Adipose tissue (tissue), 3 donors: Measurements from ENCODE around the gene MAPK4. TPM values are rescaled to one million over a fixed set of nuclear protein-coding genes. Genes with fewer than 3 reads are reported as not detected.

Experiments used
- H3K27ac ChIP-seq: one replicate; pipeline ENCODE4 v1.5.1; 2013; ENCODE audit warnings: low read depth, low read length
- WGBS, 3 donors: extraction: QIAGEN DNeasy Blood & Tissue Kit; methylation state at CpG; one replicate each; pipeline ENCODE4 v1.1.7; 2013; 5-methylcytosine and 5-hydroxymethylcytosine counted together
- polyA plus RNA-seq, 3 donors: library from polyadenylated mRNA; stranded (reverse); fragments of 200-250 nt; gene quantifications; one replicate each; pipeline ENCODE4 v1.2.3, GENCODE V29; 2013
- donor health status: healthy with polysubstance abuse.
- donor health status: Bipolar disorder and iron deficiency.
- donor health status: healthy.

The MAPK4 gene
- polyA plus RNA-seq, 3 donors: 0.11 to 0.36 (median 0.15) TPM

DNA sequence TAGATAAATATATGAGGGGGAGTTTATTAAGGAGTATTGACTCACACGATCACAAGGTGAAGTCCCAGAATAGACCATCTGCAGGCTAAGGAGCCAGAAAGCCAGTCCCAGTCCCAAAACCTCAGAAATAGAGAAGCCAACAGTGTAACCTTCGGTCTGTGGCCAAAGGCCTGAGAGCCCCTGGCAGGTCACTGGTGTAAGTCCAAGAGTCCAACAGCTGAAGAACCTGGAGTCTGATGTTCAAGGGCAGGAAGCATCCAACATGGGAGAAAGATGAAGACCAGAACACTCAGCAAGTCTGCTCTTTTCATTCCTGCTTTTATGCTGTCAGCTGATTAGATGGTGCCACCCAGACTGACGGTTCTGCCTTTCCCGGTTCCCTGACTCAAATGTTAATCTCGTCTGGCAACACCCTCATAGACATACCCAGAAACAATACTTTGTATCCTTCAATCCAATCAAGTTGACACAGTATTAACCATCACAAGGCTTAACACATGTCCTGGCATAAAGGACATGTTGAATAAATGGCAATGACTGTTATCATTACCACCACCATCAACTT is 56.7 kb downstream of the MAPK4 start:
- WGBS, 3 donors: 81 to 86% (median 85%) methylated on average over 5 of the region's 5 CpGs

DNA sequence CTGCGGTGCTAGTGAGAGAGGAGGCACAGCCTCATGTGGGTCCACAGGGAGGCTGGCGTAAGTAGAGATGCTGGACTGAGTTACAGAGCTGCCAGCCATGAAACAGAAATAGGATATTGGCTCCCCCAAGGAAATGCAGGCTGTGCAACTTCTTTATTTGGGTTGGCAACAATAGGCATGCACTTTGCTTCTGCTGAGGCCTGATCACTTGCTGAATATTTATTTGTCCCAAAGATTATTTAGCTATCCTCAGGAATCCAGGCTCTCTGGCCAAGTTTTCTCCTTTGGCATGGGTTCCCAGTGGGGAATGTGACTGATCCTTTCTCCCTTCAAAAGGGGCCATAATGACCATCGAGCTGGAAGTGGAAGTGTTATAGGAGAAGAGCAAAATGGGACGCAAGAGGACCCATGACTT is 60.0 kb downstream of the MAPK4 start:
- no peak overlapping the region for H3K27ac ChIP-seq
- WGBS, 3 donors: 57 to 84% (median 83%) methylated on average over 4 of the region's 4 CpGs

More for the DNA sequence above, 56.7 kb downstream of the MAPK4 start:
- H3K27ac ChIP-seq: no peak overlapping the region

DNA sequence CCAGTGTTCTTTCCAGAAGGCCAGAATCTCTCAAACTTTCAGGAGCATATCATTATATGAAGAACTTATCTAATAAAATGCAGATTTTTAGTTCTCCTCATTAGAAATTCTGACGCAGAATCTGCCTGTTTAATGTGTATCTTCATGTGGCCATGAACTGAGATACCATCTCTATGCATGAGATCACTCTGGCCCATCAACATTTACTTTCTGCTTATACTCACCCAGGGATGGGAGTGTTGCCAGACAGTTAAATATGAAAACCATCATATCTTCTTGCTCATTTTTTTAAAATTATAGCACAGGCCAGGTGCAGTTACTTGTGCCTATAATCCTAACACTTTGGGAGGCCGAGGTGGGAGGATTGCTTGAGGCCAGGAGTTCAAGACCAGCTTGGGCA is 60.4 kb downstream of the MAPK4 start:
- no peak overlapping the region for H3K27ac ChIP-seq
- 81 to 89% (median 81%) methylated on average over 2 of the region's 2 CpGs for WGBS, 3 donors

DNA sequence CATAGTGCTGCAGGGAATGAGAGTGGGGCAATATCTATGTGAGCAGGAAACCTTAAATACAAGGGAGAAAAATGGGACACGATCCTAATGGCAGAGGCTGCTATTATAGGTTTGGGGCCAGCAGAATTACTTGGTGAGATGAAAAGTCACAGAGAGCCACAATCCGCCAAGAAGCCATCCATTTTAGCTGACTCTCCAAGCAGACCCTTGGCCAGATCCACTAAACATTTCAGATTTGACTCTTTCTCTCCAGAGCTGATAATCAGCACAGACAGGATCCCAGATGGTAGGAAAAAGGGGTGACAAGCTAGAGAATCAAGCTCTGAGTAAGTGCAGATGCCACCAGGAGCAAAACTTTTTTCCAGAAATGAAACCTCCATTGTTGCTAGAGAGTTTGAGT is 61.5 kb downstream of the MAPK4 start:
- no peak overlapping the region for H3K27ac ChIP-seq
- WGBS, 3 donors: 56 to 82% (median 57%) methylated on average over 2 of the region's 2 CpGs

DNA sequence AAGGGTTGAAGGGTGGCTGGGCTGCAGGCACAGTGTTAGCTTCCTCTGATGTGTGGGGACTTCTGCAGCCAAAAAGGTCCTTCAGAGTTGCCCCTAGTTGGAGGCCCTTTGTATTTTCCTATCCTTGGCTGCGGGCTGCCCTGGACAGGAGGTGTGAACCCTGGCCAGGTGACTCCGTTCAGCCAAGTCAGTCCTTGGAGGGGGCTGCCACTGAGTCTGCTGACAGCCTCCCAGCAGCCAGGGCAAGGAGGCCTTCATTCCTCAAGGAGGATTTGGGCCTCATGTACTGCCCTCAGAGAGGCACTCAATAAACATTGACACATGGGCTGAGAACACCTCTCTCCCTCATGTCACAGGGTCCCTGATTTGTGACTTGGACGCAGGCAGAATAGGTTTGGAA is 62.4 kb downstream of the MAPK4 start:
- 74 to 89% (median 81%) methylated on average over 3 of the region's 3 CpGs for WGBS, 3 donors
- H3K27ac ChIP-seq: no peak overlapping the region

DNA sequence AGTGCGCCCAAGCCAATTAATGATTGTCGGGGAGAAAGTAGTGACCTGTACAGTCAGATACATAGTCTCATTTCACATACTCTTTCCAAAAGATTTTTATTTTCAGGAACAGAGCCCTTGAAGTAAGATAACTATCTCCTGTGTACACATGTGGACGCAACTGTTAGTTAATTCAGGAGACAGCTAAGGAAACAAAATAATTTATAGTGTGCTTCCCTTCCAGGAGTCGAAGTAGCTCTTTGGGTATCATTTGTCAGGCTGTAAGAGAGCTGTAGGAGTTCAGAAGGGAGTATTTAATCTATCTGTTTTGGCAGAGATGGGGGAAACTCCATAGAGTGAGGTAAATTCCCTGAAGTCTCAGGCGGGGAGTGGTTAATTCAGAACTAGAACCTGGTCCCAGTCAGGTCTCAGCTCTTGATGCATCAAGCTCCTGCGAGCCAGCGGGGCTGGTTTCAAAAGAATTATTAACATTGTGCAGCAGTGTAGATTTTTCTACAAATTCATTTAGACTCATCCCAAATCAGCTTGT is 63.0 kb downstream of the MAPK4 start:
- no peak overlapping the region for H3K27ac ChIP-seq
- WGBS, 3 donors: 11 to 41% (median 15%) methylated on average over 7 of the region's 7 CpGs

DNA sequence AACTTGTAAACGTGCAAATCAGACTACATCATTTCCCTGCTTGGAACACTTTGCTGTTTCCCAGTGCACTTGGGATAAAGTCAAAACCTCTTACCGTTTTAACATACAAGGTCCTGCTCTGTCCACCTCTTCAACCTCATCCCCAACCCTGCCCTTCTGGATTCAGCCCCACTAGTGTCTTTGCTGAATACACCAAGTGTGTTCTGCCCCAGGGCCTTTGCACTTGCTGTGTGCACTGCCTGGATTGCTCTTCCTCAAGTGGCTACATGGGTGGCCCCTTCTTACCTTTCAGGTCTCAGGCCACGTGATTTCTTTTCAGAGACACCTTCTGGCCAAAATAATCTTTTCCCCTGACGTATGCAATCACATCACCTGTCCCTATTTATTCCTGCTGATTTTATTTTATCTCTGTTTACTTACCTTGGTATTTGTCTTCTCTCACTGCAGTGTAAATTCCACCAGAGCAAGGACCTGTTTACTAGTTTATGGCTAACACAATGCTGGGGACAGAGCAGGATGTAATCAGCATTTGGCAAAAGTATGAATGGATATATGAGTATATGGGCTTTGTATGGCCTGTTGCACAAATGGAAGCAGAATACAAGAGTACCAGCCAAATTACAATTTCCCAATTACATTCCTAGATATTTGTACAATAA is 63.9 kb downstream of the MAPK4 start:
- 47 to 52% (median 50%) methylated on average over 4 of the region's 4 CpGs for WGBS, 3 donors
- no peak overlapping the region for H3K27ac ChIP-seq

DNA sequence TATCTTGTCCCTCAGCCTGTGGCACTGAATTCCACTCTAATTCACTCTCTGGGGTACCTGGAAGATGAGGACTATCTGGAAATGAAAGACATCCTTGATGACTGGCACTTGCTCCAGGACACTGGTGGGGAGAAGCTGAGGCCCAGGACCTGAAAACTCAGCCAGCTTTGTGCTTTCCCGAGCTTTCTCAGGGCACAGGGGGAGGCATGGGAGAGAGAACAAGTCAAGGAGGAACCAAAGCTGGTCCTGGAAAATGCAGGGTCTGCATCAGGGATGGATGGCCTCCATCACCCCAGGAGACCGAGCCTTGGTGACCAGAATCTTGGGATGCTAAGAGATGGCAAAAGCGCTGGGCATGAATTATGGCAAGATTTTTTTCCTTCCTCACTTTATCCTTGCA is 65.1 kb downstream of the MAPK4 start:
- 89 to 92% (median 90%) methylated on average over 3 of the region's 3 CpGs for WGBS, 3 donors
- no peak overlapping the region for H3K27ac ChIP-seq

DNA sequence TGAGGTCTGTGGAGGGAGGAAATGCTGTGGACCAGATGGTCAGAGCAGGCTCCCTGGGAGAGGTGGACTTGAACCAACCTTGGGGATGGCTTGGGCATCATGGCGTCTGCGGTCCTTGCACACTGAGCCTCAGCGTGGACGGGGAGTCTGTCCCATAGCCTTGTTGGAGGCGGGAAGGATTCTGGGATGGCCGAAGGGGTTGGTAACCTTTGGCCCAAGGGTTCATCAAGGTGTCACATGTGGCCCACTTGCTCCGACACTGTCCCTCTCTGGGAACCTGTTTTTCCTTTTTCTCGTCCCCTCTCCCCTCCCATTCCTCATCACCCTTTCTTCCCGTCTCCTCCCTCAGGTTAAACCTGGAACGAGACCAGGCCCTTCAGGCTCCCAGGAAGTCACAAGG is 66.4 kb downstream of the MAPK4 start:
- no peak overlapping the region for H3K27ac ChIP-seq
- WGBS, 3 donors: 93 to 96% (median 94%) methylated on average over 10 of the region's 10 CpGs

DNA sequence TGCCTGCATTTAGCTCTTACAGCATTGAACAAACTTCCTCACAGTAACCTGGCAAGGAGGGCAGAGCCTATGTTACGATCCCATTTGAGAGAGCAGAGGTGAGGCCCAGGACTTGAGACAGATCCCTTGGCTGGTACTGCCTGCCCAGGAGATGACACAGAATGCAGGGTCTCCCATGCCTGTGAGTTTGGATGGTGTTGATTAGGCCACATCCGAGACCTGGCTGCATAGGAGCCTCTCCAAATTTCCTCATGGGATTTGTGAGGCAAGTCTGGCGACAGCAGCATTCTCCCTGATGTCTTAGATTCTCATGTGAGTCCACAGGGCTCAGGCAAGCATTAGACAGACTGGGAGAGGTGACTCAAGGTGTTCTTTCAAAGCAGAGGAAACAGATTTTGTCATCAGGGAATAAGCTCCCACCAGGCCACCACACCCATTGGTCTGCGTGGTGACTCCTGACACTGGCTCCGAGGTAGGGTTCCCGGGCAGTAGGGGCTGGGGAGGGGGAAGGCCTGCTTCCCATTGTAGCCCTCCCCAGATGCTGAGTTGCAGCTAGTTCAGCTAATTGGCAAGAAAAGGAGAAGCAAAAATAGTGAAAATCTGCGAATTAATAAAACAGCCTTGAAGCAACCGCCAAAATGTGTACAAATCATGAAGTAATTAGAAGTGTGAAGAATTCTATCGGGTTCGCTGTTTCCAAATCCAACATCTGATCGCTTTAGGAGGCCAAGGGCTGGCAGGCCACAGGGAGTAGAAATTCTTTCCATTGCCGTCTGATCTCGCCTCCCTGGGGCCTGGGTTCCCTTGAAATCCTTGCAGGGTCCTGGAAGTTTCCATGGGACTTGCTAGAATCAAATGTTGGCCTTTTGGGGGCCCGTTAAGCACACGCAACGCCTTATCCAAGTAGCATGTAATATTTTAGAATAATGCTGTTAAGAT is 68.0 kb downstream of the MAPK4 start:
- no peak overlapping the region for H3K27ac ChIP-seq
- 79 to 87% (median 82%) methylated on average over 16 of the region's 16 CpGs for WGBS, 3 donors

DNA sequence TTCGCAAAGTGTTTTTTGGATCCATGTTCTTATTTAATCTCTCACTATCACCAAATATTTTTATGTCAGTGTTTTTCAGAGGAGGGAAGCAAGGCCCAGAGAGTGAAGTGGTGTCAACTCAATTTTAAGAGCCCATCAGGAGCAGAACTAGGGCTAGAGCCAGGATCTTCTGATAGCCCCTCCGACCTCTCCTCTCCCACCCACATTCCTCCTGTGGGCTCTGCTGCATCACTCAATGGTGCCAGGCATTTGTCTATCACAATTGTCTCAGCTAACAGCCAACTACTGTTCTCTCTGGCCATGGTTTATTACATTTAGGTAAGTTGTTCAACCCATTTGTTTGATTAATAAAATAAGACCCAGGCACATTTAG is 68.6 kb downstream of the MAPK4 start:
- 80 to 89% (median 83%) methylated on average over 2 of the region's 2 CpGs for WGBS, 3 donors
- H3K27ac ChIP-seq: no peak overlapping the region

DNA sequence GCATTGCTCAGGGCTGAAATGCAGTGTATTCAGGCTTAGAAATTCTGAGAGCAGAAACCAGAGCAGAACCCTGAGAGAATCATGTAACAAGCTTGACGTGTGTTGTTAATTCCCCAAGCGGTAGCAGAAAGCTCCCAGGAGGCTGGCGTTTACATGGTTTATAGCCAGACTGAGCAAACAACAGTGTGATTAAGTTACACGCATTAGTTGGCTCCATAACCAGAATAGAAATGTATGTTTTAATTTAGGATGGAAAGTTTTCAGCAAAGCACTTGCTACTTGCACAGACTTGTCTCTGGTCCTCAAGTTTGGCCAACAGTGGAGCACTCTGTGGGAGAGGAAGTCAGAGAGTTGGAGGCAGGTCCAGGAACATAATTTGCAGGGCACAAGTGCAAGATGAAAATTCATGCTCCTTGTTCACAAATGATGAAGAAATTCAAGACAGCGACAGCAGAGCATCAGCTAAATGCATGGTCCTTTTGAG is 69.3 kb downstream of the MAPK4 start:
- WGBS, 3 donors: 47 to 77% (median 65%) methylated on average over 5 of the region's 5 CpGs
- H3K27ac ChIP-seq: no peak overlapping the region

DNA sequence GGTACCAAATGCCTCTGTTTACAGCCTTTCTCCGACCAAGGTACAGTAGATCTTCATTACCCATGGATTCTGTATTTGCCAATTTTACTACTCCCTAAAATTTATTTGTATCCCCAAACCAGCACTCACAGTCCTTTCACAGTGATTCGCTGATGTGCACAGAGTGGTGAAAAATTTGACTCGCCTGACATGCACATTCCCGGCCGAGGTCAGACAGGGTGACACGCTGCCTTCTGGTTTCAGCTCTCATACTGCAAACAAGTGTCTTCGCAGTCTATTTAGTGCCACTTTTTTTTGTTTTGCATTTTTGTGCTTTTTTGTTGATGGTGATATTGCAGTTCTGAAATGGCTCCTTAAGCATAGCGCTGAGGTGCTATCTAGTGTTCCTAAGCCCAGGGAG is 71.0 kb downstream of the MAPK4 start:
- WGBS, 3 donors: 79 to 86% (median 84%) methylated on average over 8 of the region's 8 CpGs
- H3K27ac ChIP-seq: no peak overlapping the region

DNA sequence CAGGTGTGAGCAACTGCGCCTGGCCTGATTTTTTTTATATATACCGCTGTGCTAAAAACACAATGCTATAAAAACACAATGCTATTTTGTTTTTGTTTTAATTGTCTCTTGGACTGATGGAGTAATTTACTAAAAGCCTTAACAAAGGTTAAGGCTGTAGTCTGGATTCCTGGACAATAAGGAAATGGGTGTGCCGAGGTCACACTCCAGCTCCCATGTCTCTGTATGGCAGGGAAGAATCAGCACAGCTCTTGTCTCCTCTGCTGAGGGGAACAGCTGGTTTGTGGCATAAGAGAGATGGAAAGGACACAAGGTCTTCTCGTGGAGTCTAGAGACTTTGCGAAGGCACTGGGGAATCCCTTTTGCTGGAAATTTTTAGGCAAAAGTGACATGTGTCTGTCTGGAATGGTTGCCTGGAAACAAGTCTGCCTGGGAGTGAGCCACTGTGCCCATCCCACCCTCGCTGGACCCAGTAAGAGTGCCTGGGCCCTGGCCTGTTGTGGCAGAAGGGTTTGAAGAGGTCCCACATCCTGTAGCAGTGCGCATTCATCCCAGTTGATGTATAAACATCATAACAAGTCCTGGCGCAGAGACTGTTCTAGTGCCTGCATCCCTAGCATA is 73.1 kb downstream of the MAPK4 start:
- WGBS, 3 donors: 72 to 79% (median 78%) methylated on average over 8 of the region's 8 CpGs
- no peak overlapping the region for H3K27ac ChIP-seq

DNA sequence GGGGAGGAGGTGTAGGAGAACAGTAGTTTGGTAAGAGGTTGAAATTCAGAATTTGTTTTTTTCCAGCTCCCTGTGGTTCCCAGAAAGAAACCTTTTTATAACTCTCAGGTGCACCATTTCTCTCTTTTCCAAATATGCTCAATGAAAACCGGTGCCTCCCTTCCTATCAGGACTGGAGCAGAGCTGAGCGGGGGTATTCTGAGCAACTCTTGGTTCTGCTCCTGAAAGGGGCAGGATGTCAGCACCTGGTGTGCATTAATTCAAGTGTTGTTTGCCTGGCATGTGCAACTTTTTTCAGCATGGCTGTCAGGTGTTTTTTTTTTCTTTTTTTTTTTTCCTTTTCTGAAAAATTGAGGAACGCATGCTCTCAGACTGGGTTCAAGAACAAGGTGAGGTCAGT is 74.1 kb downstream of the MAPK4 start:
- WGBS, 3 donors: 89 to 94% (median 89%) methylated on average over 3 of the region's 3 CpGs
- H3K27ac ChIP-seq: no peak overlapping the region

DNA sequence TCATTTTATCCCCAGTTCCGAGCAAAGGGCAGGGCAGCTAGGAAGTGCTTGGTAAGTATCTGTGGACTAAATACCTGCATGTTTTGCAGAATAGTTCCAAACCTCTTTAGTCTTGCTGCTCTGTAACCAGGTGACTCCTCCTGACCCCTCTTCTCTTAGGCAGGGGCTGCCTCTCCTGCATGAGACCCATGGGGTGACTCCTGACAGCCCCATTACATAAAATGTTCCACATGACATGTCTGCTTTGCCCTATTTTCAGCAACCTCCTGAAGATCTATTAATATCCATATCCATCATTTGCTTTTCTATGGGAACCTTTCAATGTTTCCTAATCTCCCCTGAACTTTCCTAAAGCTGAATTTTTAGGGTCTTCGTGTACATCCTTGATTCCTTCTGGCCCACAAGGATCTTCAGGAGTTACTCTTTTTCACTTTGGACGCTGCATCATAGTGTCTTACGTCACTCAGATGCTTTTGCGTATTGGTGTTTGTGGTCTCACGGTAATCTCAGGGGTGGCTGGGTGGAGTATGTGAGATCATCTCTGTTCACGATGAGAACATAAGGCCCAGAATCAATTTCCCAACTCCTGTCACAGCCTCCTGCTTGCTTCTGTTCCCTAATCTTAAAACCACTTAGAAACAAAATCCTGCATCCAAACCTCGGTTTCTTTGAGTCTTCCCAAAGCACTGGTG is 76.6 kb downstream of the MAPK4 start:
- WGBS, 3 donors: 75 to 92% (median 78%) methylated on average over 8 of the region's 8 CpGs
- H3K27ac ChIP-seq: no peak overlapping the region

DNA sequence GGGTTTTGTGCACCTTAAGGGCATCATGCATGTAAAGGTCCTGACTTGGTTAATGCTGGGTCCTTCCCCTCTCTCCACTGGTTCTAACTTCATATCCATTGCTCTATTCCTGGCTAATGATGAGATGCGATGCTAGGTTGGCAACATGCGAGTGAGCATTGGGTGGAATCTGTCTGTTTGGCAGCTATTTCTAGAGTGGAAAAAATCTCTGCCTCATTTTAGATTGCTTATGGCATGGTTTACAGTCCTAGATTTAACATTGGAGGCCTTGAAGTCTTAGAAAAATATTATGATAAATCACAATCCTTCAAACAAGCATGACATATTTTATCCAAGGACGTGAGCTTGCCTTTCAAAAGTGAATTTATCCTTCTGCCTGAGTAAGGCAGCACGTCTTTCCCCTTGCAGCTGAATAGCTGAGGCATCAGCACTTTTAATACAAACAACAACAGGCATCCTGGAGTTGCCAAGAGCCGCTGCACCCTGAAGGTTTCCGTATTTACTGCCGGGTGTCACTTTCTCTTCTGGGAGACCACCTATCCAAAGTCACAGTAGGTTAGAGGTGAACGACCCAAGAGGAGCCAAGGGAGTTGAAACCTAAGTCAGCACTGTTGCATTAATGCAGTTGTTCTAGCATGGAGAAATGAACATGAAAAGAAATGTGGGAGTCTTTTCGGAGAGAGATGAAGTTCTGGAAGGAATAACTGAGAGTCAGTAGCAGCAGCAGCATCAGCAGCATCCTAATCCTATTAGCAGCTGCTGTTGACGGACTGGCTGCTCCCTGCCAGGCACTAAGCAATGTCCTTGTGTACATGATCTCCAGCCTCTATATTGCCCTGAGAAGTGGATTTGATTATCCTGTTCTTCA is 78.4 kb downstream of the MAPK4 start:
- 70 to 79% (median 75%) methylated on average over 10 of the region's 10 CpGs for WGBS, 3 donors
- no peak overlapping the region for H3K27ac ChIP-seq
